Endothelial cell of umbilical vein (primary cell): Measurements from ENCODE around the gene STAB1. TPM values are rescaled to one million over a fixed set of nuclear protein-coding genes. Genes with fewer than 3 reads are reported as not detected.
A peak's percentile ranks its signal among the peaks of the same experiment; 100 is the strongest.

Experiments
- BruUV-seq: library from RNA; stranded (reverse); fragments of 400-500 nt; replicated peaks from 2 replicates; lab custom pipeline; 2021; lab: Mats Ljungman, UMichigan
- CTCF ChIA-PET: fragments of 300-600, 350-600 bp; sonication (Branson Sonifier 250); formaldehyde crosslinking; loops from one replicate; lab custom pipeline; 2021; ENCODE audit warnings: antibody characterized with exemption, inconsistent platforms; lab: Charles Lee
- POLR2A ChIA-PET: fragments of 300-600, 350-600 bp; sonication (Branson Sonifier 250); formaldehyde crosslinking; loops from one replicate; lab custom pipeline; 2021; ENCODE audit warnings: antibody characterized with exemption, inconsistent platforms; lab: Charles Lee
- DNase-seq: peaks from one replicate; pipeline ENCODE4 v3.0.0-alpha.2; 2011; ENCODE audit warnings: low read depth, low spot score
- FAIRE-seq: peaks from 2 replicates; lab custom pipeline; 2011; peaks lifted over from hg19 to GRCh38; lab: Jason Lieb, UNC
- H2AFZ ChIP-seq: 2 replicates; pipeline ENCODE4 v1.6.0; 2012; ENCODE audit warnings: low read depth, low read length, control low read depth, inconsistent platforms
- H3K27ac ChIP-seq: 2 replicates; pipeline ENCODE4 v1.5.1; 2011; ENCODE audit warnings: low read depth, mild to moderate bottlenecking, control low read depth, low read length, moderate library complexity; ENCODE audit not compliant: insufficient read depth
- H3K27me3 ChIP-seq, 2 experiments: 2 replicates each; pipeline versions ENCODE4 v1.6.0 to v1.6.1; 2011; ENCODE audit warnings: low read length in 2 of 2, mixed read lengths in 1 of 2; ENCODE audit not compliant: control insufficient read depth in 2 of 2, insufficient read depth in 2 of 2
- H3K36me3 ChIP-seq, 2 experiments: 2 replicates in 1 of 2; 3 replicates in 1 of 2; pipeline ENCODE4 v1.5.1; 2011; ENCODE audit warnings: low read length in 2 of 2, mild to moderate bottlenecking in 1 of 2, moderate library complexity in 1 of 2; ENCODE audit not compliant: control insufficient read depth in 2 of 2, insufficient read depth in 2 of 2; ENCODE audit errors: extremely low read depth in 1 of 2
- H3K4me1 ChIP-seq: 3 replicates; pipeline ENCODE4 v1.5.1; 2011; ENCODE audit warnings: mild to moderate bottlenecking, low read length; ENCODE audit not compliant: control insufficient read depth, insufficient read depth; ENCODE audit errors: extremely low read depth
- H3K4me2 ChIP-seq: 2 replicates; pipeline ENCODE4 v1.6.1; 2011; ENCODE audit warnings: low read length, control low read depth, mixed read lengths; ENCODE audit not compliant: insufficient read depth
- H3K4me3 ChIP-seq, 3 experiments: fragments of 200-600 bp in 1 of 3; sonication (generic), shearing (Covaris generic) in 1 of 3; replicated peaks in 1 of 3; 2 replicates each; pipeline ENCODE4 v1.5.1; 2011 to 2016; ENCODE audit warnings: control low read depth in 3 of 3, low read length in 3 of 3, mild to moderate bottlenecking in 2 of 3, inconsistent platforms in 1 of 3, low read depth in 1 of 3, moderate library complexity in 1 of 3; ENCODE audit not compliant: insufficient read depth in 1 of 3
- H3K79me2 ChIP-seq: 2 replicates; pipeline ENCODE4 v1.6.0; 2012; ENCODE audit warnings: low read length, inconsistent platforms; ENCODE audit not compliant: control insufficient read depth, insufficient read depth
- H3K9ac ChIP-seq: replicated peaks from 2 replicates; pipeline ENCODE3; 2011; ENCODE audit warnings: low read length, control low read depth; ENCODE audit not compliant: insufficient read depth; ENCODE audit errors: extremely low read depth
- H3K9me1 ChIP-seq: replicated peaks from 3 replicates; pipeline ENCODE4 v1.6.0; 2011; ENCODE audit warnings: mild to moderate bottlenecking, low read length; ENCODE audit not compliant: control insufficient read depth, insufficient read depth; ENCODE audit errors: extremely low read depth
- H3K9me3 ChIP-seq: replicated peaks from 2 replicates; pipeline ENCODE4 v1.5.1; 2012; ENCODE audit warnings: low read length, inconsistent platforms; ENCODE audit not compliant: control insufficient read depth, insufficient read depth
- H4K20me1 ChIP-seq: replicated peaks from 2 replicates; pipeline ENCODE3; 2011; ENCODE audit warnings: mild to moderate bottlenecking, low read length; ENCODE audit not compliant: control insufficient read depth, insufficient read depth; ENCODE audit errors: extremely low read depth
- CTCF ChIP-seq, 2 donors: IDR thresholded peaks; 1 replicate in 1 of 2; 2 replicates in 1 of 2; pipeline ENCODE4 v1.5.1; 2011; ENCODE audit warnings: low read length in 2 of 2, mild to moderate bottlenecking in 2 of 2, moderate library complexity in 2 of 2, control low read depth in 1 of 2, inconsistent platforms in 1 of 2, low read depth in 1 of 2; ENCODE audit not compliant: insufficient read depth in 1 of 2; ENCODE audit errors: extremely low read depth in 1 of 2
- EZH2 ChIP-seq: IDR thresholded peaks from 2 replicates; pipeline ENCODE4 v1.6.1; 2012; ENCODE audit warnings: borderline replicate concordance, low read depth, mild to moderate bottlenecking, moderate library complexity, low read length, inconsistent platforms; ENCODE audit not compliant: severe bottlenecking
- FOS ChIP-seq: IDR thresholded peaks from 2 replicates; pipeline ENCODE4 v1.6.1; 2011; ENCODE audit warnings: mild to moderate bottlenecking, low read length, moderate library complexity, borderline replicate concordance; ENCODE audit not compliant: insufficient read depth
- GATA2 ChIP-seq: IDR thresholded peaks from 2 replicates; pipeline ENCODE4 v1.7.0; 2011; ENCODE audit warnings: low read depth, mild to moderate bottlenecking, moderate library complexity, mixed read lengths, low read length; ENCODE audit not compliant: insufficient read length, insufficient read depth
- JUN ChIP-seq: IDR thresholded peaks from 2 replicates; pipeline ENCODE4 v1.6.1; 2011; ENCODE audit warnings: borderline replicate concordance, low read depth; ENCODE audit not compliant: insufficient read length, insufficient read depth
- MAX ChIP-seq: IDR thresholded peaks from 2 replicates; pipeline ENCODE4 v1.6.1; 2011; ENCODE audit not compliant: insufficient read depth, insufficient read length
- MYC ChIP-seq: IDR thresholded peaks from one replicate; pipeline ENCODE4 v1.6.1; 2011; ENCODE audit warnings: mild to moderate bottlenecking, low read depth, low read length
- POLR2A ChIP-seq: IDR thresholded peaks from 2 replicates; pipeline ENCODE4 v1.6.1; 2012; ENCODE audit warnings: low read depth, mild to moderate bottlenecking, control low read depth, low read length
- POLR2AphosphoS5 ChIP-seq: IDR thresholded peaks from 2 replicates; pipeline ENCODE4 v1.6.1; 2012; ENCODE audit warnings: low read depth, mild to moderate bottlenecking, control low read depth, low read length, moderate library complexity; ENCODE audit not compliant: insufficient read depth
- dilution Hi-C: fragments of 300-500 bp; cut with MboI; formaldehyde crosslinking; loops from one replicate; pipeline ENCODE4 v1.15.0; 2019; ENCODE audit warnings: low sequenced_read_pairs; ENCODE audit not compliant: extremely low pct_ligation_motif_present
- intact Hi-C: fragments of 100-400 bp; cut with micrococcal nuclease; formaldehyde crosslinking; loops from one replicate; pipeline ENCODE4 v1.10.0; 2022
- polyA plus RNA-seq, 4 experiments: library from polyadenylated mRNA; depleted of rRNA in 3 of 4; stranded (reverse) in 3 of 4; unstranded in 1 of 4; fragments of >200 nt; gene quantifications; 2 replicates each; pipeline versions ENCODE4 v1.2.1 to v1.2.3, GENCODE V29; 2011 to 2012; ENCODE audit warnings: missing spikeins in 1 of 4
- total RNA-seq: library from RNA; stranded (reverse); gene quantifications from 2 replicates; pipeline ENCODE4 v1.2.3, GENCODE V29; 2021

The STAB1 gene
- total and polyA plus RNA-seq, 2 donors (not counting 3 experiments of a cell fraction or from before 2014, with no cell fraction given): 369 TPM

GRCh38 chr3:52537165-52537620 lies 42.1 kb downstream of the STAB1 start:
- Histone ChIP-seq H3K9ac (peak overlapping the region; percentile 80), H3K9me1 (no peaks in the 10 kb centered on the region), H3K27ac (peak overlapping the region; percentile 57), H3K4me2 (peak overlapping the region; percentile 69), H2AFZ (no peak overlapping the region), H3K36me3 (peaks cover 0 to 4% of the 10 kb centered on the region in 2 experiments), H3K4me3 (peak overlapping the region; percentile 37 to 74 (median 48)), H3K9me3 (no peaks in the 10 kb centered on the region), H3K27me3 (no peaks in the 10 kb centered on the region), H4K20me1 (no peaks in the 10 kb centered on the region), H3K4me1 (peaks cover 38% of the 10 kb centered on the region), H3K79me2 (peaks cover 43% of the 10 kb centered on the region)
- dilution Hi-C loops: no loop called here
- POLR2A ChIA-PET: interaction anchor here (0.6 kb wide), 1 partner anchor 45 kb away, joined by 4 read pairs; no protein-coding TSS in a partner anchor
- CTCF ChIA-PET: no interaction called here
- intact Hi-C loops: no loop called here
- no peak for TF ChIP-seq FOS
- peak in 1 of 2 donors; percentile 2 for TF ChIP-seq CTCF (IDR thresholded peaks at IDR 0.05; ENCODE audit: extremely low read depth in 1 of 2, insufficient read depth in 1 of 2, low read depth in 1 of 2, low read length in 2 of 2)
- BruUV-seq: no TSS peak
- no peak for DNase-seq
- FAIRE-seq: no peak

- Histone ChIP-seq H3K9ac (peak overlapping the region; percentile 80), H3K9me3 (no peaks in the 10 kb centered on the region), H3K27me3 (no peaks in the 10 kb centered on the region), H3K9me1 (no peaks in the 10 kb centered on the region), H3K36me3 (peaks cover 0 to 4% of the 10 kb centered on the region in 2 experiments), H3K4me1 (peaks cover 35% of the 10 kb centered on the region), H3K79me2 (peaks cover 36% of the 10 kb centered on the region), H3K4me3 (peak overlapping the region; percentile 37 to 74 (median 48)), H4K20me1 (no peaks in the 10 kb centered on the region), H3K27ac (no peak overlapping the region), H2AFZ (no peak overlapping the region), H3K4me2 (peak overlapping the region; percentile 69)
- FAIRE-seq: no peak
- dilution Hi-C loops: no loop called here
- no TSS peak for BruUV-seq
- CTCF ChIA-PET: no interaction called here
- no peak for TF ChIP-seq FOS
- no peak for TF ChIP-seq CTCF (IDR thresholded peaks at IDR 0.05; ENCODE audit: extremely low read depth in 1 of 2, insufficient read depth in 1 of 2, low read depth in 1 of 2, low read length in 2 of 2)
- TF ChIP-seq JUN: no peak
- TF ChIP-seq GATA2: no peak
- no peak for TF ChIP-seq POLR2A
- TF ChIP-seq EZH2: no peak
- TF ChIP-seq MYC: no peak
- TF ChIP-seq MAX: no peak
- no peak for TF ChIP-seq POLR2AphosphoS5
- no peak for DNase-seq
- intact Hi-C loops: no loop called here
- POLR2A ChIA-PET: interaction anchor here (0.6 kb wide), 1 partner anchor 44 kb away, joined by 4 read pairs; no protein-coding TSS in a partner anchor
Observed at GRCh38 chr3:52537726-52538421, 42.7 kb downstream of the STAB1 start.
